NAMALWA (cell line): ENCODE data around the gene SLC50A1.
"Not testable (repeated sequence)": the region's sequence is repeated elsewhere in the genome, so short reads cannot be mapped to it uniquely, and the experiment has no call there.

Experiments
- DNase-seq: peaks from one replicate; pipeline ENCODE4 v3.0.0-alpha.2; 2015; ENCODE audit warnings: low spot score

SLC50A1 gene

GRCh38 chr1:155136748-155137147, 1.1 kb downstream of the SLC50A1 start:
- DNase-seq, result peak; percentile 68

DNA sequence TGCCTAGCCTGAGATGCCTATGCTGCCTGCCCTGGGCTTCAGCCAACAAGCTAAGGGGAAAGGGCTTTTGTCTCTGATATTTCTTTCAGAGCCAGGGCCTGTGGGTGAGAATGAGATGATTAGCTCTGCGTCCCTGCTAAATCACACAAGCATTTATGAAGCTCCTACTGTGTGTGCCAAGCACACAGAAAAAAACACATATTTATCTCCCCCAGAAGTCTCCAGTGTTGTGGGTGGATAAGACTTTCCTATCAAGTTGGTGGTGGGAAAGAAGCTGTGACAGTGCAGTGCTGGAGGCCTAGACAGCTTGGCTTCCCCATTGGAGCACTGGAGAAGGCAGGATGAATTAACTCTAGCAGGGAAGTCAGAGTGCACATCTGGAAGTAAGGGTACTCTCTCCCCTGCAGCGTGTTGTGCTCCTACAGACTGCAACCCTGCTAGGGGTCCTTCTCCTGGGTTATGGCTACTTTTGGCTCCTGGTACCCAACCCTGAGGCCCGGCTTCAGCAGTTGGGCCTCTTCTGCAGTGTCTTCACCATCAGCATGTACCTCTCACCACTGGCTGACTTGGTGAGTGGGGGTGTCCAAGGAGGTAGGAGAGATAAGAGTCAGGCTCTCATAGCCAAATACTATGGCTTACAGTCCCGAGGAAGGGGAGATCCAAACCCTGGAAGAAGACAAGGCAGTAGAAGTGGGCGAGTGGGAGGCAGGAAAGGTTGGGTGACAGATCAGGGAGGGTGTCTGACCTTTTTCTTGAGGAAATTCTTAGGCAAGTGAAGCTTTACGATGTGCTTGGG, 1.7 kb downstream of the SLC50A1 start:
- no peak for DNase-seq

DNA sequence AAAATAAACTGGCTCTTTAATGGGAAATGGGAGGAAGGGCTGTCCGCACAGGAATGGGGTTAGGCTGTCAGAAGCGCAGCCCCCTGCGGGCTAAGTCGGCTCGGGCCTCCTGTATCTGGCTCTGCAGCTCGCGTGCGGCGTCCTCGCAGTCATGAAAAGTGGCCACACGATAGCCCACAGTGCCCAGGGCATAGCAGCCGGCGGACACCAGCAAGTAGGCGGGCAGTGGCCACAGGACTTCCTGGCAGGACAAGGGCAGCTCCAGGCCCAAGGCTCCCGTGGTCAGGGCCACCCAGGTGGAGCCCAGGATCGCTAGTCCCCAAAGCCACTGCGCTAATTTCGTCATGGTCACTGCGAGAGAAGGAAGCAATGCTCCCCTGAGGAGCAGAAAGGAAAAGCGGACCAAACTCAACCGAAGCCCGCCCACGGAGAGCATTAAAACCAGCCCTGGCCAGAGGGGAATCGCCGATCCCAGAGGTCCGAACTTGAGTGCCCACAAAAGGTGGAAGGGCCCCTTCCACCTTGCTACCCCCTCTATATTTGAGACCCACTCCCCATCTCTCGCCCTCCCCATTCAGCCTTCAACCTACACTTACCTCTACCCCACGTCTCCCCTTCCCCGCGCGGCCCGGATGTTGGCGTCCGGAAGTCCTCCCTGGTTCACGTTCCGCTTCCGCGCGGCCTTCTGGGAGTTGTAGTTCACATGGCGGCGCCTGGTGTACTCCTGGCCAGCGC, 4.4 kb downstream of the SLC50A1 start, which contains the start of gene DPM3:
Gene DPM3, minus strand, starts transcription at position 637 of the 735 bp plus-strand sequence. Its CDS starts 291 bp downstream, at position 346.
- DNase-seq, result peak; percentile 97

- DNase-seq, result no peak
Measured at GRCh38 chr1:155140630-155140953, 4.9 kb downstream of the SLC50A1 start.

GRCh38 chr1:155141749-155142148, 6.1 kb downstream of the SLC50A1 start:
- DNase-seq, result no peak

DNA sequence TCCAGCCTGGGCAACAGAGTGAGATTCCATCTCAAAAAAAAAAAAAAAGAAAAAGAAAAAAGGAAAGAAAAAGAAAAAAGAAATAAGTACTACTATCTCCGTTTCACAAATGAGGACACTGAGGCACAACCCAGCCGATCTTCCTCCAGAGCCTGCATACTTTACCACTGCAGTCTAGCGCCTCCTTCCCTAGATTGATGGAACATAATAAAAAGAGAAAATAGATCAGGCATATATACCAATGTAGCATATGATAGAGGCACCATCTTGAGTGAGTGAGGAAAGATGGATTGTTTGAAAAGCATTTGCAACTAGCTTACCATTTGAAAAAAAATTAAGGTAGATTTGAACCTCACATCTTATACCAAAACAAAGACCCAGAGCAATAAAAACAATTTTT, 9.8 kb downstream of the SLC50A1 start:
- DNase-seq, result no peak

GRCh38 chr1:155155996-155156643, 20.5 kb downstream of the SLC50A1 start:
- DNase-seq, result not testable (repeated sequence)

DNA sequence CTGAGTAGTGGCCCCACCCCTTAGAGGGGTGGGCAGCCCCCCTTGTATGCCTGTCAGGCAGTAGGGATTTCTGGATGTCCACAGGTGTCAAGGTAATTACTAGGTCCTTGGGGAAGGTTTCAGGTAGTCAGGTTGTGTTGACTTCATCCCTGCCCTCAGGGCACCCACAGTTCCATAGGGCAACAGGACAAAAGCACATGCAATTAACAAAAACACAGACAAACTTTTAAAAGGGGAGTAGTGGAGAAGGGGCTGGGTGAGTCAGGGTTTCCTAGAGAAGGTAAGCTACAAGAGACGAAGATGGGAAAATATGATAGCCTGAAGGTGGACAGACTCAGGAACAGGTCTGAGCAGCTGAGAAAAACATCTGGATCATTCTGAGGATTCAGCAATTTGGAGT, 23.3 kb downstream of the SLC50A1 start:
- no peak for DNase-seq

- no peak for DNase-seq
Measured at GRCh38 chr1:155160128-155160527, 24.5 kb downstream of the SLC50A1 start.

GRCh38 chr1:155162631-155163030, 27.0 kb downstream of the SLC50A1 start:
- DNase-seq, result not testable (repeated sequence)

GRCh38 chr1:155163785-155164184, 28.1 kb downstream of the SLC50A1 start:
- not testable (repeated sequence) for DNase-seq

DNA sequence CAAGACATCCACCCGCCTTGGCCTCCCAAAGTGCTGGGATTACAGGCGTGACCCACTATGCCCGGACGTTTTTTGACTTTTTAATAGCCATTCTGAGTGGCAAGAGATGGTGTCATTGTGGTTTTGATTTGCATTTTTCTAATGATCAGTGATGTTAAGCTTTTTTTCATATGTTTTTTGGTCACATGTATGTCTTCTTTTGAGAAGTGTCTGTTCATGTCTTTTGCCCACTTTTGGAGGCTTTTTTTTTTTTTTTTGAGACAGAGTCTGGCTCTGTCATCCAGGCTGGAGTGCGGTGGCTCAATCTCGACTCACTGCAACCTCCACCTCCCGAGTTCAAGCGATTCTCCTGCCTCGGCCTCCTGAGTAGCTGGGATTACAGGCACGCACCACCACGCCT, 29.0 kb downstream of the SLC50A1 start:
- DNase-seq, result peak; percentile 36

DNA sequence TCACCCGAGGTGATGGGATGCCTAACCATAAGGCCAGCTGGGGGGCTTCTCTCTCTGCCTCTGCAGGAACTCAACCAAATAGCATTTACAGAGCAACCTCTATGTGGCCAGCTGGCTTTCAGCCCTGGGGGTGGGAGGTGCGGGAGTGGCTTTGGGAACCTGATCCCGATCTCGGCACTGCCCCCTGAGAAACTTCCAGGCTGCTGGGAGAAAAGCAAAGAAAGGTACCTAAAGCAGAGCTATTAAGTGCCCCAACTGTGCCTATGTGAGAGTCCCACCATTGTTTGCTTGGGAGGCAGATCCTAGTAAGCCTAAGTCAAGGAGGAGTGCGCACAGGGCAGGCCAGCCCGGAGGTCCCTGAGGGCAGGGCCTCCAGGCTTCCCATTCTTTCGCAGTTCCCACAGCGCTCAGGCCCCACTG, 30.4 kb downstream of the SLC50A1 start:
- no peak for DNase-seq

DNA sequence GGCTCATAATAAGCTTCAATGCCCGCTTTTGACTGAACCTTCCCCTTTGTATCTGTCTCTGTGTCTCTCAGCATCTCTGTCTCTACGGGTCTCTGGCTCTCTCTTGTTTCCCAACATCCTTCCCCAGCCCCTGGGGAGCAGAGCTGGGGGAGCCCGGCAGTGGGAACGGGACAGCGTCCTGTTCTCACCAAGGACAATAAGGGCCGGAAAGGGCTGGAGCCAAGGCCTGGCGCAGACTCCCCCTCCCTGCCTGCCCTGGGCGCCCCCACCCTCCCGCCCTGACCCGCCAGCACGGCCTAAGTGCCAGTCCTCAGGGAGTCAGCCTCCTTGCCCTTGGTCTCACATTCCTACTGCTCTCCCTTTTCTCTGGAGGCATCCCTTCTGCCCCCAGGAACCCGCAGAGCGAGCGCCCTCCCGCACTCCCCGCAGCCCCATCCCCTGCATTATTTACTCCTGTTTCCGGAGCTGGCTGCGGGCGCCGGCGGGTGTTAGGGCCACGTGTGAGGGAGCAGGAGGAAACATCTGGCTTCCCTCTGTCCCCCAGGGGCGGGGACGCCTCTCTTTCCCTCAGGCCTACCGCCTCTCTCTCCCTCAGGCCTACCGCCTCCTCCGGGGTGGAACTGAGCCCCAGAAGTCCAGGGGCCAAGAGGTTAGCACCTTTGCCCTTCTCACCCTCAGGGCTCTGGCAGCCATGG, 31.0 kb downstream of the SLC50A1 start:
- peak; percentile 84 for DNase-seq

GRCh38 chr1:155167166-155168104, 31.8 kb downstream of the SLC50A1 start:
- DNase-seq, result peak; percentile 96

DNA sequence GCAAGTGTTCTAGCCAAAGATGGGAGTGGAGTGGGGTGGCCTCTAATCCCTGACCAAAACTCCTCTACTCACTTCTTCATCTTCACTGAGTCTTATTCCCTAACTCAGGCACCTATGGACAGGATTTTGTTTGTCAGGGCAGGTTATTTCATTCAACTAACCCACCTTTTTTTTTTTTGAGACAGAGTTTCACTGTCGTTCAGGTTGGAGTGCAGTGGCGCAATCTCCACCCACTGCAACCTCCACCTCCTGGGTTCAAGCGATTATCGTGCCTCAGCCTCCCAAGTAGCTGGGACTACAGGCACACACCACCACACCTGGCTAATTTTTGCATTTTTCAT, 32.4 kb downstream of the SLC50A1 start:
- DNase-seq, result not testable (repeated sequence)

DNA sequence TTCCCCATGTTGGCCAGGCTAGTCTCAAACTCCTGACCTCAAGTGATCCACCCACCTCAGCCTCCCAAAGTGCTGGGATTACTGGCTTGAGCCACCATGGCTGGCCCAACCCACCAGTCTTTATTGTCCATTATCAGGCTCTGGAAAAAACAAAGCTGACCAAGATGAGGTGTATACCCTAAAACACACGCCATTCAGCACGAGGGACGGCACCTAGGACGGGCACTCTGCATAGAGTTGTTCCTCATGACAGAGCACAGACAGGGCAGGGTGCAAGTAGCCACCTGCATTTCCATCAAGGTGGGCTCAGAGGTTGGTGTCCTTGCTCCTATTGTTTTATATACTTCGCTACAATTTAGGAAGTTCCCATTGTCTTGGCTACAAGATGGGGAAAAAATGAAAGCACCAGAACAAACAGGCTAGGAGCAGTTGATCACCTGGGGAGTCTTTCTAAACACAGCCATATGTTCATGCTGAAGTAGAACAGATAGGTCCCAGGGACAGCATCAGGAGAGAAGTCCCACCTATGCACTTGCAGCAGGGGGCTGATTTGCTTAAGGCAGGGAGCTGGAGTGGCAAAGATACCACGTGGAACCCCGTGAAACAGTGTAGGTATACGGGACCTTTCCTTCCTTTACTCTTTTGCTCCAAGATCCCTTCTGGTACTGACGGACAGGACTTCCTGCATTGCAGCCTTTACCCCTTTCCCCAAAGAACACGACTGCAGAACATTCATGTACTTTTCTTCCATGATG, 33.0 kb downstream of the SLC50A1 start:
- DNase-seq, result no peak

GRCh38 chr1:155169541-155169940, 33.9 kb downstream of the SLC50A1 start:
- DNase-seq, result no peak

GRCh38 chr1:155170101-155170785, 34.6 kb downstream of the SLC50A1 start:
- no peak for DNase-seq

DNA sequence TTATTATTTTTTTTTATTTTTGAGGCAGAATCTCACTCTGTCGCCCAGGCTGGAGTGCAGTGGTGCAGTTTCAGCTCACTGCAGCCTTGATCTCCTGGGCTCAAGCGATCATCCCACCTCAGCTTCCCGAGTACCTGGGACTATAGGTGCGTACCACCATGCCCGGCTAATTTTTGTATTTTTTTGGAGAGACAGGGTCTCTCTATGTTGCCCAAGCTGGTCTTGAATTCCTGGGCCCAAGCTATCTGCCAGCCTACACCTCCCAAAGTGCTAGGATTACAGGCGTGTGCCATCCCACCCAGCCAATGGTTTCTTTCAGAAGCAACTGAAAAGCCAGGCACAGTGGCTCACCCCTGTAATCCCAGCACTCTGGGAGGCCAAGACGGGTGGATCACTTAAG, 35.2 kb downstream of the SLC50A1 start:
- no peak for DNase-seq
